Trophoblast cell (in vitro differentiated cells and primary cell): ENCODE results near the gene HYLS1.
A peak's percentile ranks its signal among the peaks of the same experiment; 100 is the strongest.
"Not testable (repeated sequence)": the region's sequence is repeated elsewhere in the genome, so short reads cannot be mapped to it uniquely, and the experiment has no call there.

Source experiments
- DNase-seq, 2 donors: peaks; one replicate each; pipeline ENCODE4 v3.0.0-alpha.2; 2016
- H2AFZ ChIP-seq: 2 replicates; pipeline ENCODE4 v1.6.1; 2013; ENCODE audit warnings: low read length, moderate library complexity, mild to moderate bottlenecking; ENCODE audit not compliant: insufficient read depth, poor library complexity
- H2AK5ac ChIP-seq: 2 replicates; pipeline ENCODE4 v1.6.1; 2013; ENCODE audit warnings: mild to moderate bottlenecking, low read length
- H2BK120ac ChIP-seq: 2 replicates; pipeline ENCODE4 v1.6.1; 2013; ENCODE audit warnings: low read length, mild to moderate bottlenecking, moderate library complexity; ENCODE audit not compliant: insufficient read depth, poor library complexity
- H2BK12ac ChIP-seq: 2 replicates; pipeline ENCODE4 v1.6.1; 2013; ENCODE audit warnings: mild to moderate bottlenecking, low read length, moderate library complexity
- H2BK5ac ChIP-seq: 2 replicates; pipeline ENCODE4 v1.6.1; 2013; ENCODE audit warnings: low read length, low read depth, moderate library complexity, mild to moderate bottlenecking; ENCODE audit not compliant: poor library complexity
- H3K14ac ChIP-seq: 2 replicates; pipeline ENCODE4 v1.6.1; 2013; ENCODE audit warnings: mild to moderate bottlenecking, low read length
- H3K18ac ChIP-seq: 2 replicates; pipeline ENCODE4 v1.6.1; 2013; ENCODE audit warnings: mild to moderate bottlenecking, low read length
- H3K23ac ChIP-seq: 2 replicates; pipeline ENCODE4 v1.6.1; 2013; ENCODE audit warnings: low read length
- H3K27ac ChIP-seq: 2 replicates; pipeline ENCODE4 v1.5.1; 2013; ENCODE audit warnings: low read depth, mild to moderate bottlenecking, inconsistent platforms, low read length, moderate library complexity
- H3K27me3 ChIP-seq: 2 replicates; pipeline ENCODE4 v1.6.1; 2013; ENCODE audit warnings: inconsistent platforms, mild to moderate bottlenecking, low read length, moderate library complexity; ENCODE audit not compliant: insufficient read depth
- H3K36me3 ChIP-seq, 2 experiments: 1 replicate in 1 of 2; 2 replicates in 1 of 2; pipeline ENCODE4 v1.6.1; 2013; ENCODE audit warnings: low read length in 2 of 2, mild to moderate bottlenecking in 2 of 2, moderate library complexity in 1 of 2; ENCODE audit not compliant: insufficient read depth in 2 of 2, control insufficient read depth in 1 of 2
- H3K4ac ChIP-seq: 2 replicates; pipeline ENCODE4 v1.6.1; 2013; ENCODE audit warnings: low read depth, mild to moderate bottlenecking, low read length, moderate library complexity
- H3K4me1 ChIP-seq, 2 experiments: 1 replicate in 1 of 2; 2 replicates in 1 of 2; pipeline ENCODE4 v1.6.1; 2013; ENCODE audit warnings: low read length in 2 of 2, mild to moderate bottlenecking in 2 of 2, moderate library complexity in 1 of 2; ENCODE audit not compliant: insufficient read depth in 2 of 2, control insufficient read depth in 1 of 2
- H3K4me2 ChIP-seq: 2 replicates; pipeline ENCODE4 v1.6.1; 2013; ENCODE audit warnings: inconsistent platforms, mild to moderate bottlenecking, low read length, moderate library complexity
- H3K4me3 ChIP-seq: 2 replicates; pipeline ENCODE4 v1.5.1; 2013; ENCODE audit warnings: mild to moderate bottlenecking, low read depth, low read length, inconsistent platforms
- H3K79me1 ChIP-seq: one replicate; pipeline ENCODE4 v1.6.1; 2013; ENCODE audit warnings: low read length
- H3K79me2 ChIP-seq: 2 replicates; pipeline ENCODE4 v1.6.1; 2013; ENCODE audit warnings: low read length, mild to moderate bottlenecking; ENCODE audit not compliant: control insufficient read depth, insufficient read depth, poor library complexity
- H3K9ac ChIP-seq: 2 replicates; pipeline ENCODE4 v1.6.1; 2013; ENCODE audit warnings: mild to moderate bottlenecking, low read length
- H3K9me3 ChIP-seq: 2 replicates; pipeline ENCODE4 v1.6.1; 2013; ENCODE audit warnings: low read depth, mild to moderate bottlenecking, control low read depth, inconsistent platforms, low read length; ENCODE audit not compliant: insufficient read depth
- H4K12ac ChIP-seq: 2 replicates; pipeline ENCODE4 v1.6.1; 2013; ENCODE audit warnings: low read depth, mild to moderate bottlenecking, low read length, moderate library complexity
- H4K8ac ChIP-seq: 2 replicates; pipeline ENCODE4 v1.6.1; 2013; ENCODE audit warnings: low read depth, mild to moderate bottlenecking, low read length, moderate library complexity
- H4K91ac ChIP-seq: one replicate; pipeline ENCODE4 v1.6.1; 2013; ENCODE audit warnings: low read depth, mild to moderate bottlenecking, low read length, moderate library complexity
- WGBS: extraction: QIAGEN DNeasy Blood & Tissue Kit; methylation state at CpG from one replicate; pipeline ENCODE4 v1.1.7; 2013; ENCODE audit warnings: missing lambda C conversion rate; ENCODE audit not compliant: insufficient read length, insufficient coverage; ENCODE audit errors: extremely low coverage; 5-methylcytosine and 5-hydroxymethylcytosine counted together

HYLS1 gene

DNA sequence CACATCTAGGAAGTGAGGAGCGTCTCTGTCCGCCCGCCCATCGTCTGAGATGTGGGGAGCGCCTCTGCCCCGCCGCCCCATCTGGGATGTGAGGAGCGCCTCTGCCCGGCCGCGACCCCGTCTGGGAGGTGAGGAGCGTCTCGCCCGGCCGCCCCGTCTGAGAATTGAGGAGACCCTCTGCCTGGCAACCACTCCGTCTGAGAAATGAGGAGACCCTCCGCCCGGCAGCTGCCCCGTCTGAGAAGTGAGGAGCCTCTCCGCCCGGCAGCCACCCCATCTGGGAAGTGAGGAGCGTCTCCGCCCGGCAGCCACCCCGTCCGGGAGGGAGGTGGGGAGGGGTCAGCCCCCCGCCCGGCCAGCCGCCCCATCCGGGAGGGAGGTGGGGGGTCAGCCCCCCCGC is 24.7 kb upstream of the HYLS1 start:
- not testable (repeated sequence) for H2BK12ac ChIP-seq, H3K36me3 ChIP-seq, H3K4me2 ChIP-seq, H3K4me1 ChIP-seq, H3K4me3 ChIP-seq, DNase-seq, H3K18ac ChIP-seq, H4K8ac ChIP-seq, H2BK5ac ChIP-seq, H3K9me3 ChIP-seq, H2BK120ac ChIP-seq, H3K27me3 ChIP-seq, H2AFZ ChIP-seq, H3K79me1 ChIP-seq, H4K91ac ChIP-seq, H3K23ac ChIP-seq, H2AK5ac ChIP-seq, H3K14ac ChIP-seq, H3K79me2 ChIP-seq, H3K27ac ChIP-seq, H3K4ac ChIP-seq, H4K12ac ChIP-seq, H3K9ac ChIP-seq
- WGBS = no CpG with 5 or more reads among the region's 33 CpGs

DNA sequence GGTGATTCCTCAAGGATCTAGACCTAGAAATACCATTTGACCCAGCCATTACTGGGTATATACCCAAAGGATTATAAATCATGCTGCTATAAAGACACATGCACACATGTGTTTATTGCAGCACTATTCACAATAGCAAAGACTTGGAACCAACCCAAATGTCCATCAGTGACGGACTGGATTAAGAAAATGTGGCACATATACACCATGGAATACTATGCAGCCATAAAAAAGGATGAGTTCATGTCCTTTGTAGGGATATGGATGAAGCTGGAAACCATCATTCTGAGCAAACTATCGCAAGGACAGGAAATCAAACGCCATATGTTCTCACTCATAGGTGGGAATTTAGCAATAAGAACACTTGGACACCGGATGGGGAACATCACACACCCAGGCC is 22.1 kb upstream of the HYLS1 start:
- not testable (repeated sequence) for H2AFZ ChIP-seq, H2BK120ac ChIP-seq, H4K12ac ChIP-seq, H3K18ac ChIP-seq, H3K27me3 ChIP-seq, H3K23ac ChIP-seq, H2AK5ac ChIP-seq, H3K9me3 ChIP-seq, H3K79me2 ChIP-seq, H3K4me2 ChIP-seq, DNase-seq, H3K27ac ChIP-seq, H3K79me1 ChIP-seq, H2BK5ac ChIP-seq, H2BK12ac ChIP-seq, H3K4me3 ChIP-seq, H3K4ac ChIP-seq, H3K14ac ChIP-seq, H4K8ac ChIP-seq, H3K4me1 ChIP-seq, H3K36me3 ChIP-seq, H4K91ac ChIP-seq, H3K9ac ChIP-seq
- no CpG with 5 or more reads among the region's 4 CpGs for WGBS

DNA sequence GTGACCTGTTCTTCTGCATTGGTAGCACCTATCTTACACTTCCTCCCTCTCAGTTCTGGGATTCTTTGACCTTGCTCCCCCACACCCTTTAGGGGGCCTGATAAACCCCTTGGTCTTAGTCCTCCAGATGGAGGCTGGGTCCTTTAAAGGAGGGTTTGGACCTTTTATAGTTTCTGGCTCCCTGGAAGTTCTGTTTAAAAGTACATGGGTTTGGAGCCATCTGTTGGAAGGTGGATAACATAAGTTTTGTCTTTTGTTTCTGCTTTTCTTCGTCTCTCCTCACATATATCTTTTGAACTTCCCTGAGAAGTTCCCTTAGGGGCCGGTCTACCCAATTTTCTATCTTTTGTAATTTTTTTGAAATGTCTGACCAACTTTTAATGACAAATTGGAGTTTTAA is 17.9 kb upstream of the HYLS1 start:
- Histone ChIP-seq H3K14ac (no peak overlapping the region), H3K9ac (no peak overlapping the region), H2BK5ac (no peak overlapping the region), H4K12ac (no peak overlapping the region), H4K91ac (no peak overlapping the region), H2BK120ac (no peak overlapping the region), H3K4me2 (no peak overlapping the region), H3K36me3 (no peaks in the 10 kb centered on the region), H2BK12ac (no peak overlapping the region), H3K27ac (no peak overlapping the region), H3K27me3 (no peaks in the 10 kb centered on the region), H3K4ac (no peak overlapping the region), H3K79me1 (no peaks in the 10 kb centered on the region), H3K23ac (no peak overlapping the region), H3K4me1 (no peaks in the 10 kb centered on the region), H2AFZ (no peak overlapping the region), H3K4me3 (no peak overlapping the region), H3K18ac (no peak overlapping the region), H3K79me2 (no peaks in the 10 kb centered on the region), H4K8ac (no peak overlapping the region), H2AK5ac (no peak overlapping the region), H3K9me3 (peaks cover 2% of the 10 kb centered on the region)
- no peak for DNase-seq
- WGBS = no CpG with 5 or more reads among the region's 2 CpGs

DNA sequence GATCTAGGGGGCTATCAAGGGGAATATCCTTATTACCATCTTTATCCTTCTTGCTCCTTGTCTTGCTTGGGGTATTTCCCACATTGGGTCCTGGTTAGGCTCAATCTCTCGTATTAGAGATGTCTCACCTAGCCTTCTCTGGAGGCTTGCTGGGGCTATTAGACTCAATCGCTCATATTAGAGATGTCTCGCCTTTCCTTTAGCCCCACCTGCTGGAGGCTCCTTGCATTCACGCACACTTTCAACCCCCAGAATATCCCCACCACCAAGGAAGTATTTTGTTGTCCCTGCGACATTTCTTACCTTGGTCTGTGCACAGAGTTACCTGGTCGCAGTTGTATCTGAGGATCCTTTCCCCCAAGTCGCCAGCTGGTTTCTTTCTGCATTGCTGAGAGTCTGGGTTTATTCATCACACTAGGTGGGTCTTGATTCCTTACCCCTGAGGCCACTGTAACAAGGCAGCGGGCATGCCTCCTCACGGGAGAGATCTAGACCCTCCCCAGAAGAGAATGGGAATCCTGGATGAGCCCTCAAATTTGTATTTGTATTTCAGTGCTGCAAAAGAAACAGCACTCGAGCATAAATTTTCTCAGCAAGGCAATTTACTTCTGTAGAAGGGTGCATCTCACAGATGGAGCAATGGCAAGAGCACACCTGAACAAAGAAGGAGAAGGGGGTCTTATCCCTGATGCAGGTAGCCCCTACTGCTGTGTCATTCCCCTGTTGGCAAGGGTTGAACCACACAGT is 15.9 kb upstream of the HYLS1 start:
- H3K4ac ChIP-seq = no peak overlapping the region
- WGBS = no CpG with 5 or more reads among the region's 10 CpGs
- H3K27me3 ChIP-seq = no peaks in the 10 kb centered on the region
- no peak overlapping the region for H4K12ac ChIP-seq
- no peak overlapping the region for H3K4me3 ChIP-seq
- H3K27ac ChIP-seq = no peak overlapping the region
- no peak overlapping the region for H2BK5ac ChIP-seq
- H2BK120ac ChIP-seq = no peak overlapping the region
- peak in 1 of 2 donors; percentile 43 for DNase-seq
- H4K91ac ChIP-seq = no peak overlapping the region
- H3K18ac ChIP-seq = no peak overlapping the region
- H2BK12ac ChIP-seq = no peak overlapping the region
- H3K79me2 ChIP-seq = no peaks in the 10 kb centered on the region
- H3K23ac ChIP-seq = no peak overlapping the region
- no peak overlapping the region for H2AFZ ChIP-seq
- no peaks in the 10 kb centered on the region for H3K79me1 ChIP-seq
- no peaks in the 10 kb centered on the region for H3K4me1 ChIP-seq
- H4K8ac ChIP-seq = no peak overlapping the region
- no peak overlapping the region for H2AK5ac ChIP-seq
- no peak overlapping the region for H3K14ac ChIP-seq
- peaks cover 2% of the 10 kb centered on the region for H3K9me3 ChIP-seq
- H3K4me2 ChIP-seq = no peak overlapping the region
- no peak overlapping the region for H3K9ac ChIP-seq
- no peaks in the 10 kb centered on the region for H3K36me3 ChIP-seq
